Fibroblast of lung (primary cell): ENCODE data around the gene PLA2G4B. TPM values are rescaled to one million over a fixed set of nuclear protein-coding genes. Genes with fewer than 3 reads are reported as not detected.

Experiments used
- DNase-seq, 2 donors: peaks; one replicate each; pipeline versions ENCODE4 v3.0.0 to v3.0.0-alpha.2; 2010; ENCODE audit warnings: low read depth in 2 of 2
- H2AFZ ChIP-seq: 2 replicates; pipeline ENCODE4 v1.5.1; 2012; ENCODE audit warnings: low read length, control low read depth, inconsistent platforms
- H3K27ac ChIP-seq: 2 replicates; pipeline ENCODE4 v1.5.1; 2011; ENCODE audit warnings: low read length, control low read depth; ENCODE audit not compliant: insufficient read depth
- H3K27me3 ChIP-seq: 2 replicates; pipeline ENCODE4 v1.5.1; 2011; ENCODE audit warnings: mild to moderate bottlenecking, low read length; ENCODE audit not compliant: control insufficient read depth, insufficient read depth
- H3K36me3 ChIP-seq: 2 replicates; pipeline ENCODE4 v1.5.1; 2011; ENCODE audit warnings: low read length; ENCODE audit not compliant: control insufficient read depth, insufficient read depth
- H3K4me1 ChIP-seq: 2 replicates; pipeline ENCODE4 v1.5.1; 2011; ENCODE audit warnings: low read length; ENCODE audit not compliant: control insufficient read depth, insufficient read depth; ENCODE audit errors: extremely low read depth
- H3K4me2 ChIP-seq: 2 replicates; pipeline ENCODE4 v1.5.1; 2011; ENCODE audit warnings: low read length, control low read depth; ENCODE audit not compliant: insufficient read depth; ENCODE audit errors: extremely low read depth
- H3K4me3 ChIP-seq, 4 experiments: fragments of 200-600 bp in 1 of 4; sonication (generic) in 1 of 4; replicated peaks in 1 of 4; 2 replicates each; pipeline ENCODE4 v1.5.1; 2011 to 2016; ENCODE audit warnings: low read length in 4 of 4, low read depth in 3 of 4, mild to moderate bottlenecking in 3 of 4, control low read depth in 2 of 4, inconsistent platforms in 1 of 4, mixed read lengths in 1 of 4; ENCODE audit not compliant: insufficient read depth in 1 of 4; ENCODE audit errors: control extremely low read depth in 1 of 4
- H3K79me2 ChIP-seq: 2 replicates; pipeline ENCODE4 v1.5.1; 2012; ENCODE audit warnings: mild to moderate bottlenecking, low read length, inconsistent platforms; ENCODE audit not compliant: control insufficient read depth, insufficient read depth
- H3K9ac ChIP-seq: 2 replicates; pipeline ENCODE4 v1.5.1; 2011; ENCODE audit warnings: mild to moderate bottlenecking, low read length, control low read depth; ENCODE audit not compliant: insufficient read depth
- H3K9me3 ChIP-seq: 2 replicates; pipeline ENCODE4 v1.5.1; 2012; ENCODE audit warnings: low read depth, low read length; ENCODE audit not compliant: control insufficient read depth, insufficient read depth
- H4K20me1 ChIP-seq: 2 replicates; pipeline ENCODE4 v1.5.1; 2011; ENCODE audit warnings: low read length; ENCODE audit not compliant: control insufficient read depth, insufficient read depth; ENCODE audit errors: extremely low read depth
- EZH2 ChIP-seq: IDR thresholded peaks from 2 replicates; pipeline ENCODE4 v1.5.1; 2012; ENCODE audit warnings: low read length, control low read depth, mild to moderate bottlenecking; ENCODE audit errors: missing control alignments
- polyA plus RNA-seq, 2 donors: library from polyadenylated mRNA; depleted of rRNA in 1 of 2; stranded (reverse) in 1 of 2; unstranded in 1 of 2; fragments of >200 nt; gene quantifications; 2 replicates each; pipeline ENCODE4 v1.2.1, GENCODE V29; 2011 to 2012; ENCODE audit warnings: missing spikeins in 1 of 2
- total RNA-seq: library from RNA; depleted of rRNA; stranded (reverse); fragments of >200 nt; gene quantifications from 2 replicates; pipeline ENCODE4 v1.2.1, GENCODE V29; 2014
- TF ChIP-seq, protein P1 (sequence below), 2 donors: IDR thresholded peaks in 1 of 2; conservative IDR thresholded peaks in 1 of 2; 1 replicate in 1 of 2; 2 replicates in 1 of 2; pipeline ENCODE4 v1.5.1; 2011 to 2012; ENCODE audit warnings: low read length in 2 of 2, control low read depth in 1 of 2, inconsistent platforms in 1 of 2, low read depth in 1 of 2, mild to moderate bottlenecking in 1 of 2

Gene PLA2G4B
- total and polyA plus RNA-seq, 2 donors (not counting 1 experiment from before 2014, with no cell fraction given): 0.99 to 1.2 TPM

DNA sequence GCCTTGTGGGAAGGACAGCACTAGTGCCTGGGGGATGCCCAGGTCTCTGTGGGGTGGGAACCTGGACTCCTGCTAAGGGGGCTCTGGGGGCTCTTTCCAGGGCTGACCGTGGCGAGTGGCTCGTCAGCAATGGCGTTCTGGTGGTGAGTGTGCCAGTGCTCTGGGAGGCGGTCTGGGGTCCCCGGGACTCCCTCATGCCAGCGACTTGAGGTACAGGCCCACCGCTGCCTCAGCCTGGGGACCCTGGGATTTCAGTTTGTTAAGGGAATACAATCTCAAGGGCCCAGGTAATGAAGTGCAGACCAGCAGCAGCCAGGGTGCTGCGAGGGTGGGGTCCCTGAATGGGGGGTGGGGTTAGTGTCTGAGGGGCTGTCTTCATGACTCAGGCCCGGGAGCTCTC is 2.5 kb downstream of the PLA2G4B start:
- H3K9ac ChIP-seq: no peak overlapping the region
- H2AFZ ChIP-seq: no peak overlapping the region
- no peaks in the 10 kb centered on the region for H3K4me1 ChIP-seq
- H3K27ac ChIP-seq: no peak overlapping the region
- no peaks in the 10 kb centered on the region for H3K9me3 ChIP-seq
- no peak overlapping the region for H3K4me2 ChIP-seq
- no peaks in the 10 kb centered on the region for H4K20me1 ChIP-seq
- no peaks in the 10 kb centered on the region for H3K79me2 ChIP-seq
- H3K36me3 ChIP-seq: no peaks in the 10 kb centered on the region
- DNase-seq: no peak
- H3K4me3 ChIP-seq: no peak overlapping the region
- no peaks in the 10 kb centered on the region for H3K27me3 ChIP-seq
- no peak for TF ChIP-seq EZH2

- H3K9me3 ChIP-seq: no peaks in the 10 kb centered on the region
Observed at GRCh38 chr15:41842229-41842628, 3.6 kb downstream of the PLA2G4B start.

GRCh38 chr15:41843571-41843970 is 4.9 kb downstream of the PLA2G4B start:
- no peak for DNase-seq
- Histone ChIP-seq H3K4me1 (no peaks in the 10 kb centered on the region), H3K4me2 (no peak overlapping the region), H2AFZ (no peak overlapping the region), H3K4me3 (no peak overlapping the region), H3K36me3 (peaks cover 2% of the 10 kb centered on the region), H3K27ac (no peak overlapping the region), H3K9ac (no peak overlapping the region), H3K79me2 (no peaks in the 10 kb centered on the region), H4K20me1 (no peaks in the 10 kb centered on the region), H3K27me3 (no peaks in the 10 kb centered on the region), H3K9me3 (no peaks in the 10 kb centered on the region)
- TF ChIP-seq, protein P1, sequence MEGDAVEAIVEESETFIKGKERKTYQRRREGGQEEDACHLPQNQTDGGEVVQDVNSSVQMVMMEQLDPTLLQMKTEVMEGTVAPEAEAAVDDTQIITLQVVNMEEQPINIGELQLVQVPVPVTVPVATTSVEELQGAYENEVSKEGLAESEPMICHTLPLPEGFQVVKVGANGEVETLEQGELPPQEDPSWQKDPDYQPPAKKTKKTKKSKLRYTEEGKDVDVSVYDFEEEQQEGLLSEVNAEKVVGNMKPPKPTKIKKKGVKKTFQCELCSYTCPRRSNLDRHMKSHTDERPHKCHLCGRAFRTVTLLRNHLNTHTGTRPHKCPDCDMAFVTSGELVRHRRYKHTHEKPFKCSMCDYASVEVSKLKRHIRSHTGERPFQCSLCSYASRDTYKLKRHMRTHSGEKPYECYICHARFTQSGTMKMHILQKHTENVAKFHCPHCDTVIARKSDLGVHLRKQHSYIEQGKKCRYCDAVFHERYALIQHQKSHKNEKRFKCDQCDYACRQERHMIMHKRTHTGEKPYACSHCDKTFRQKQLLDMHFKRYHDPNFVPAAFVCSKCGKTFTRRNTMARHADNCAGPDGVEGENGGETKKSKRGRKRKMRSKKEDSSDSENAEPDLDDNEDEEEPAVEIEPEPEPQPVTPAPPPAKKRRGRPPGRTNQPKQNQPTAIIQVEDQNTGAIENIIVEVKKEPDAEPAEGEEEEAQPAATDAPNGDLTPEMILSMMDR (conservative IDR thresholded peaks at IDR 0.05 in 1 of 2, IDR thresholded peaks at IDR 0.05 in 1 of 2; ENCODE audit: low read depth in 1 of 2, low read length in 2 of 2): no peak
- TF ChIP-seq EZH2: no peak

More at GRCh38 chr15:41842229-41842628, 3.6 kb downstream of the PLA2G4B start:
- Histone ChIP-seq H3K4me1 (no peaks in the 10 kb centered on the region), H3K4me3 (no peak overlapping the region), H3K27ac (no peak overlapping the region), H3K27me3 (no peaks in the 10 kb centered on the region), H3K9ac (no peak overlapping the region), H3K79me2 (no peaks in the 10 kb centered on the region), H3K36me3 (no peaks in the 10 kb centered on the region), H2AFZ (no peak overlapping the region), H3K4me2 (no peak overlapping the region), H4K20me1 (no peaks in the 10 kb centered on the region)
- DNase-seq: no peak
- no peak for TF ChIP-seq EZH2
- TF ChIP-seq, protein P1 (conservative IDR thresholded peaks at IDR 0.05 in 1 of 2, IDR thresholded peaks at IDR 0.05 in 1 of 2; ENCODE audit: low read depth in 1 of 2, low read length in 2 of 2): no peak
